ENCODE measurements around the gene HMX1.

DNA sequence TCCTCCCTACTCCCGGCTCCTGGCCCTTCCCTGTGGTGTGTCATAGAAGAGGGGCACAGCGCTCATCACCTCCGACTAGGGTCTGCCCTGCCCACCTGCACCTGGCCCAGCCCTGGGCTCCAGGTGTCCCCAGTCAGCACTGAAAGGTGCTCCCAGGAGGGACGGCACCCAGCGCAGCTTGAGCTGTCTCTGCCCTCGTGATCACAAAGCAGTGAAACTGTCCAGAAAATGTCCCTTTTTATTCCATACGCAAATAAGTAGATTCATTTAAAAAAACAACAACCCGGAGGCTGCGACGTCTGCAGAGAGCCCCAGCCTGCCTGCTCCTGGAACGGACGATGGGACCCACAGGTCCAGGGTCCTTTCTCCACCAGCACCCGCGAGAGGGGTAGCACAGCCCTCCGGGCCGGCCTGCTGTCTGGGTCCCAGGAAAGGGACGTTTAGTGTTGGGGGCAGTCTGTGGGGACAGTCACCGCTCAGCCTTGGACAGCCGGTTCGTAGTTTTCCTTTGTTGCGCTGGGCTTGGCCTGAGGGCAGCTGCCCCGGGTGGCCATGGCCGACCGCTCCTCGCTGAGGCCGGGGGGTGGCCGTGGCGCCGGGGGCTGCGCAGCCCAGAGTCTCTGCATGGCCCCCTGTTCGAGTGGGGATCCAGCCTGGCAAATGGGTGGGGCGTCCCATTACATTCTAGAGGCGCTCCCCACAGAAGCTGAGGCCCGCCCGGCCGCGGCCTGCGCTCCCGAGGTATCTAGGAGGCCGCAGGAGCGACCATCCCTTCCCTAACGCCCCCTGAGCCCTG, 4.6 kb downstream of the HMX1 start:
- no peak for TF ChIP-seq POLR2A (IDR thresholded peaks at IDR 0.05; ENCODE audit: low read depth, low read length)
- TF ChIP-seq POLR2AphosphoS5 (IDR thresholded peaks at IDR 0.05; ENCODE audit: low read depth, low read length), result no peak
- no peak for TF ChIP-seq SPI1 (IDR thresholded peaks at IDR 0.05; ENCODE audit: low read depth, low read length)
- no peak for TF ChIP-seq POU2F2 (IDR thresholded peaks at IDR 0.05; ENCODE audit: low read depth, low read length)
- no peak for TF ChIP-seq TAF1 (IDR thresholded peaks at IDR 0.05; ENCODE audit: low read depth, low read length)
- TF ChIP-seq PAX5 (IDR thresholded peaks at IDR 0.05; ENCODE audit: insufficient read depth, low read length, severe bottlenecking), result no peak

All from GM12891 (cell line).